Measurements from ENCODE around the gene UST.

UST gene

DNA sequence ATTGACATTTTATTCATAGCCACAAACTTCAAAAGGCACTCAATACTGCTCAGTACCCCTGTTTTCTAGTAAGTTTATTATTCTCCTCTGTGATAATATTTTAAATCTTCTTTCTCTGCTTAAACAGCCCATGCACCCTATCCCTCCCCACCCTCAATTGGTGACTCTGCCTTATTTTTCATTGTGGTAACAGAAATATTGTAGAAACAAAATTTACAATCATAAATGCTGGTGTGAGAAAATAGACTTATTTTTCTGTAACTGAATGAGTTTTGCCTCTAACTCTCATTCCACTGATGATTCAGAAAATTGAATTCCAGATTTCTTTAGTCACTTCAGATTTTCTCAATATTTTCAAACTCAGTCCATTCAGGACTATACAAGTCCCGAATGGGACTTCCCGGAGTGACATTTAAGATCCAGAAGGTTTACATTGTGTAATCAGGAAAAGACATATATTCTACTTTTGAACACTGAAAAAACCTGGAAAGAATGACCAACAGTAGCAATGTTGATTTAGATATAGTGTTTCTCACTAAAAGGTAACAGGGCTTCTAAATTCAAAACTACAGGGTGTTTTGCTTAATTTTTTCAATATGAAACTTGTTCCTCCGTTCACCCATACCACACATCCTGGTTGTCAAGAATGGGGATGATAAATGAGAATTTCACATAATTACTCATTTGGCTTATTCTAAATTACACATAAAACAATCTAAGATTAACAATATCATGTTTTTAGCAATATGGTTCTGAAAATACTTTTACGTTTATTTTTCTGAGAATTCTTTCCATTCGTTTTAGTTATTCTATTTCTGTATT lies 34.8 kb upstream of the UST start:
- TF ChIP-seq JUND (IDR thresholded peaks at IDR 0.05; ENCODE audit: low read depth) = no peak
- DNase-seq (ENCODE audit: low read depth in 1 of 2, low spot score in 1 of 2) = no peak
- in situ Hi-C loops (cut with HindIII; ENCODE audit: low pct_unique_long_range_greater_than_20kb, low sequenced_read_pairs) = no loop called here

DNA sequence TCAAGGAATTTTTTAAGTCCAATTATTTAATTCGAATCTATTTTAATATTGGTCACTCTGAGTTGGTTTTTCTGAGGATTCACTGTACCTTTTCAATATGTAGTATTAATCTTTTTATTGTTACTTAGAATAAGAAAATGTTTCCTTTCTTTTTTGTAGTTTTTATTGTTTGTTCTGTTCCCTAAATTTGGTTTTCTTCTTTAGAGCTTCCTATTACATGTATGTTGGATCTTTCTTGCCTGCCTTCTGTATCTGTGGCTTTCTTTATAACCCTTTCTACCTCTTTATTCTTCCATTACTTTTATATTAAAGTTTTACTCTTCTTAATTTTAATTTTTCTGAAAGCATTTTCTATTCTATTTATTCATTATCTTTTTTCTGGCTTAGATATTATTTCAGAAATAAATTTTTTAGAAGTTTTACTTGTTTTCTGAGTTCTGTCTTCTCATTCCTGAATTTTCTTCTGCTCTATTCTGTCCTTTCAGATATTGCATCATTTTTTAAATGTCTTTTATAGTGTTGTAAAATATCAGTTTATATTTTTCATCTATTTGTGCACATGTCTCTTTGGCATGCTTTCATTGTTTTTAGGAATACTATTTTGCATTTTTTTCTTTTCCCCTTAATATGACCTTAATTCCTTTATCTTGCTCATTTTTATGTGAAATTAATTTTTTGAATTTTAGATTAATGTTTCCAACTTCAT lies 33.6 kb upstream of the UST start:
- in situ Hi-C loops (cut with HindIII; ENCODE audit: low pct_unique_long_range_greater_than_20kb, low sequenced_read_pairs) = no loop called here
- DNase-seq (ENCODE audit: low read depth in 1 of 2, low spot score in 1 of 2) = no peak
- no peak for TF ChIP-seq JUND (IDR thresholded peaks at IDR 0.05; ENCODE audit: low read depth)

- in situ Hi-C loops (cut with HindIII; ENCODE audit: low pct_unique_long_range_greater_than_20kb, low sequenced_read_pairs) = no loop called here
- no peak for TF ChIP-seq JUND (IDR thresholded peaks at IDR 0.05; ENCODE audit: low read depth)
- no peak for DNase-seq (ENCODE audit: low read depth in 1 of 2, low spot score in 1 of 2)
These were observed 32.9 kb upstream of the UST start for GRCh38 chr6:148713921-148714320.

GRCh38 chr6:148716811-148717210 lies 30.0 kb upstream of the UST start:
- TF ChIP-seq JUND (IDR thresholded peaks at IDR 0.05; ENCODE audit: low read depth) = no peak
- in situ Hi-C loops (cut with HindIII; ENCODE audit: low pct_unique_long_range_greater_than_20kb, low sequenced_read_pairs) = no loop called here
- DNase-seq (ENCODE audit: low read depth in 1 of 2, low spot score in 1 of 2) = peak in 1 of 2 experiments; percentile 16

DNA sequence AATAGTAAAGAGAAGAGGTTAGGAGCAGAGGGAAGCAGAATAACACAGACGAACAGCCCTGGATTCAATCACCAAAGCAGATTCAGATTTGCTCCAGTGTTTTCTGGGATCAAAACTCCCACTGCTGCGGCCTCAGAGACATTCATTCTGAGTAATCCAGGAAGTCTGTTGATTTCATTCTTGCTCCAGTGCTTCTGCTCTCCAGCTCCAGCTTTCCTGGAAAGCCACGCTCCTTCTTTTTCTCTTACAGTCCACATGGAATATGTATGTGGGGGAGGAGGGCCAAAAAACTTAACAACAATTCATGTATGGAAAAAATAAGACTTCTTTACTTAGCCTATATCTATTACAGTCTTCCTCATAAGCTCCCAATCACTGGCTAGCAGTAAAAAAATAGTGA lies 26.4 kb upstream of the UST start:
- TF ChIP-seq JUND (IDR thresholded peaks at IDR 0.05; ENCODE audit: low read depth) = no peak
- no peak for DNase-seq (ENCODE audit: low read depth in 1 of 2, low spot score in 1 of 2)
- in situ Hi-C loops (cut with HindIII; ENCODE audit: low pct_unique_long_range_greater_than_20kb, low sequenced_read_pairs) = no loop called here

GRCh38 chr6:148720897-148721296 lies 25.9 kb upstream of the UST start:
- in situ Hi-C loops (cut with HindIII; ENCODE audit: low pct_unique_long_range_greater_than_20kb, low sequenced_read_pairs) = no loop called here
- no peak for TF ChIP-seq JUND (IDR thresholded peaks at IDR 0.05; ENCODE audit: low read depth)
- no peak for DNase-seq (ENCODE audit: low read depth in 1 of 2, low spot score in 1 of 2)

DNA sequence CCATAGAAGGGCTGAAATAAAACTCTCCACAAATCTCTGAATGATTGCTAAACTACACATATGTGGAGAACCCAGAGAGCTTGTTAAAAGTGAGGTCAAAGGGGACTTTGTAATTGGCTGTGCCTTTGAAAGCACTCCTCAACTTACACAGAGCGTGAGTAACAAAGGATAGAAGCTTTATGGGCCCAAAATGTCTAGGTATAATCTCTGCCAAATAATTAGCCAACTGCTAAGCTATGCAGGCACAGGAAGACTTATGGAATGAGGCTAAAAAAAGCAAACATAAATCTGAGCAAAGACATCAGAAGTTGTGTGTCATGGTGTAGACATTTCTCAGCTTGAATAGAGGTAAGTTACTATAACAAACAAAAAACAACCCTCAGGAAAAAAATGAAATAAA lies 23.3 kb upstream of the UST start:
- TF ChIP-seq JUND (IDR thresholded peaks at IDR 0.05; ENCODE audit: low read depth) = no peak
- no peak for DNase-seq (ENCODE audit: low read depth in 1 of 2, low spot score in 1 of 2)
- in situ Hi-C loops (cut with HindIII; ENCODE audit: low pct_unique_long_range_greater_than_20kb, low sequenced_read_pairs) = no loop called here

GRCh38 chr6:148724428-148724827 lies 22.4 kb upstream of the UST start:
- DNase-seq (ENCODE audit: low read depth in 1 of 2, low spot score in 1 of 2) = no peak
- TF ChIP-seq JUND (IDR thresholded peaks at IDR 0.05; ENCODE audit: low read depth) = no peak
- in situ Hi-C loops (cut with HindIII; ENCODE audit: low pct_unique_long_range_greater_than_20kb, low sequenced_read_pairs) = no loop called here

DNA sequence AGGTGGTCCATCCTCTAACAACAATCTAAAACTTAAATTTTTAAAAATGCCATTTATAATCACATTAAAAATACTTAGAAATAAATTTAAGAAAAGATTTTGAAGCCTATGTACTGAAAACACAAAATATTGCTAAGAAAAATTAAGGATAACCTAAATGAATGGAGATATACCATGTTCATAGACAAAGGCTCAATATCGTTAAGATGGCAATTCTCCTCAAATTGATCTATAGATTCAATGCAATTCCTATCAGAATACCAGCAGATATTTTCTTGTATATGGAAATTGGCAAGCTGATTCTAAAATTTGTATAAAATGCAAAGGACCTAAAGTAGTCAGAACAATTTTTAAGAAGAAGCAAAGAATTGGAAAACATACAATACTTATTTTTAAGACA lies 19.7 kb upstream of the UST start:
- no peak for DNase-seq (ENCODE audit: low read depth in 1 of 2, low spot score in 1 of 2)
- no peak for TF ChIP-seq JUND (IDR thresholded peaks at IDR 0.05; ENCODE audit: low read depth)
- in situ Hi-C loops (cut with HindIII; ENCODE audit: low pct_unique_long_range_greater_than_20kb, low sequenced_read_pairs) = no loop called here

DNA sequence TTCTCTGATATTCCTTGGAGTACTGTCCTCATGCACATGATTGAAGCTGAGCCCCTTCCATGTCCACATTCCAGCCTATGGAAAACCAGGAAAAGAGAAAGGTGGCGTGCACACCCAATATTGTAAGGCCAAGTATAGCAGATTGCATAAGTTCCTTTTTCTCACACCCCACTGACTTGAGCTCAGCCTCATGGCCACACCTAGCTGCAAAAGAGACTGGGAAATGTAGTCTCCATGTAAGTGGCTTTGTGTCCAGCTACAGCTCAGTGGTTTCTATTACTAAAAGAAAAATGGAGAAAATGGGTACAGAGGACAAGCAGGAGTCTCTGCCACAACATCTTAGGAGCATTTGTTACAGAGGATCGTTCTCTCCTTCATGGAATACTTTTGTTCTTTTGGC lies 10.8 kb upstream of the UST start:
- no peak for DNase-seq (ENCODE audit: low read depth in 1 of 2, low spot score in 1 of 2)
- TF ChIP-seq JUND (IDR thresholded peaks at IDR 0.05; ENCODE audit: low read depth) = no peak
- in situ Hi-C loops (cut with HindIII; ENCODE audit: low pct_unique_long_range_greater_than_20kb, low sequenced_read_pairs) = no loop called here

DNA sequence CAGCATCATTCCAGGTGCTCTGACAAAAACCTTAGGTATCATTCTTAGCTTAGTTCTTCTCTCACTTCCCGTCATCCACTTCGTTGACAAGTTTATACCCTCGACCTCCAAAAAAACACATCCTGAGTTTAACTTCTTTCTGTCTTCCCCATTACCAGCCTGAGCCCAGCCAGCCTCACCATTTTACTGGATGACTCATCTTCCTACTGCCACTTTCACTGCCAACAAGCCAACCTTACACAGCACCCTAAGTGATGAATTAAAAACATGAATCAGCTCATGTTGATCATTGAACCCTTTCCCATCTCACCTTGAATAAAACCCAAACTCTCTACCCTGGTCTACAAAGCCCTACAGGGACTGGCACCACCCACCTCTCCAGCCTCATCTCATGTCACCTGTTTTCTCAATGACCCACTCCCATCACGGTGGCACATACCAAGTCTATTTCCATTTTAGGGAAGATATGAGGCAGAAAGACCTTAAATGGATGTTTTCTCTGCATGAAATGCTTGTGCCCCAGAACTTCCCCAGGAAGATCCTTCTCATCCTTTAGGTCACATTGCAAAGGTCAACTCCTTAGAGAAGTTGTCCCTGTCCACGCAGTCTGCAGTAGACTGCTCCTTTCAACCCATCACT lies 9.9 kb upstream of the UST start:
- in situ Hi-C loops (cut with HindIII; ENCODE audit: low pct_unique_long_range_greater_than_20kb, low sequenced_read_pairs) = no loop called here
- DNase-seq (ENCODE audit: low read depth in 1 of 2, low spot score in 1 of 2) = no peak
- no peak for TF ChIP-seq JUND (IDR thresholded peaks at IDR 0.05; ENCODE audit: low read depth)

DNA sequence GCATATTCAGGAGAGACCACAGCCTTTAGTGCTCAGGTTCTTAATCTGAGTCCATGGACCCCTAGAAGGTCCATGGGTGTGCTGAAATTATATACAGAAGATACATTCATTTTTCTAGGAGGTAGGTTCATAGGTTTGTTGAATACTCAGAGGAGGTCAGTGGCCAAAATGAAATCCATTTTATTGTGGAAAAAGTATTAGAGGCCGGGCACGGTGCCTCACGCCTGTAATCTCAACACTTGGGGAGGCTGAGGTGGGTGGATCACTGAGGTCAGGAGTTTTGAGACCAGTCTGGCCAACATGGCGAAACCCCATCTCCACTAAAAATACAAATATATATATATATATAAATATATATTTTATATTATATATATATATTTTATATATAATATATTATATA lies 9.0 kb upstream of the UST start:
- in situ Hi-C loops (cut with HindIII; ENCODE audit: low pct_unique_long_range_greater_than_20kb, low sequenced_read_pairs) = no loop called here
- no peak for DNase-seq (ENCODE audit: low read depth in 1 of 2, low spot score in 1 of 2)
- no peak for TF ChIP-seq JUND (IDR thresholded peaks at IDR 0.05; ENCODE audit: low read depth)

Data from T47D (cell line).